22Rv1 (cell line): ENCODE results near the gene NUB1.

Experiments
- H3K27ac ChIP-seq: fragments of 450-650 bp; 2 replicates; pipeline ENCODE4 v1.5.1; 2017
- CTCF ChIP-seq: fragments of 450-650 bp; IDR thresholded peaks from 2 replicates; pipeline ENCODE4 v1.5.1; 2017; ENCODE audit warnings: mild to moderate bottlenecking
- ZFX ChIP-seq: fragments of 450-650 bp; IDR thresholded peaks from 2 replicates; pipeline ENCODE4 v1.6.1; 2017; ENCODE audit warnings: antibody characterized with exemption, borderline replicate concordance

NUB1 gene

GRCh38 chr7:151378011-151378410, 36.4 kb downstream of the NUB1 start:
- no peak for TF ChIP-seq ZFX
- no peak for TF ChIP-seq CTCF
- no peak overlapping the region for H3K27ac ChIP-seq

- TF ChIP-seq CTCF (no peak), ZFX (no peak)
- no peak overlapping the region for H3K27ac ChIP-seq
Observed at GRCh38 chr7:151378496-151379192, 37.0 kb downstream of the NUB1 start.

GRCh38 chr7:151379193-151379520, 37.5 kb downstream of the NUB1 start:
- no peak overlapping the region for H3K27ac ChIP-seq
- TF ChIP-seq CTCF, result no peak
- TF ChIP-seq ZFX, result no peak

GRCh38 chr7:151379534-151380198, 38.1 kb downstream of the NUB1 start:
- no peak for TF ChIP-seq ZFX
- TF ChIP-seq CTCF, result no peak
- no peak overlapping the region for H3K27ac ChIP-seq

GRCh38 chr7:151380199-151381097, 38.8 kb downstream of the NUB1 start:
- TF ChIP-seq ZFX (no peak), CTCF (no peak)
- no peak overlapping the region for H3K27ac ChIP-seq

GRCh38 chr7:151381098-151381347, 39.4 kb downstream of the NUB1 start:
- H3K27ac ChIP-seq, result no peak overlapping the region
- TF ChIP-seq ZFX (no peak), CTCF (no peak)
